Erythroblast (primary cell): Measurements from ENCODE around the gene MAP3K4.

ENCODE experiments used
- GATA1 ChIP-seq: IDR thresholded peaks from 2 replicates; pipeline ENCODE4 v1.6.1; 2011; ENCODE audit warnings: low read depth, mild to moderate bottlenecking, control low read depth, low read length, moderate library complexity
- POLR2A ChIP-seq: IDR thresholded peaks from 2 replicates; pipeline ENCODE4 v1.6.1; 2011; ENCODE audit warnings: mild to moderate bottlenecking, low read length

GRCh38 chr6:161107779-161108730 lies 116.5 kb downstream of the MAP3K4 start:
- TF ChIP-seq POLR2A (no peak), GATA1 (no peak)
